K562 (cell line): ENCODE data around the gene ARAP1. TPM values are rescaled to one million over a fixed set of nuclear protein-coding genes. Genes with fewer than 3 reads are reported as not detected.
A peak's percentile ranks its signal among the peaks of the same experiment; 100 is the strongest.

Source experiments
- BRD9 ChIP-seq: fragments of 450-650 bp; IDR thresholded peaks from 2 replicates; pipeline ENCODE4 v1.6.1; 2018; ENCODE audit warnings: low read depth; ENCODE audit not compliant: partially characterized antibody
- CBFA2T2 ChIP-seq: fragments of 450-650 bp; conservative IDR thresholded peaks from 2 replicates; pipeline ENCODE4 v1.6.1; 2017; ENCODE audit warnings: mild to moderate bottlenecking
- NFXL1 ChIP-seq: fragments of 450-650 bp; formaldehyde crosslinking; IDR thresholded peaks from 2 replicates; pipeline ENCODE4 v1.4.0; 2021; ENCODE audit warnings: mild to moderate bottlenecking
- PHF20 ChIP-seq: fragments of 450-650 bp; IDR thresholded peaks from 2 replicates; pipeline ENCODE4 v1.6.1; 2018; ENCODE audit not compliant: partially characterized antibody
- PML ChIP-seq: IDR thresholded peaks from 2 replicates; pipeline ENCODE4 v1.6.1; 2012; ENCODE audit warnings: low read length, inconsistent platforms
- ZNF445 ChIP-seq: fragments of 250-450 bp; sonication (Bioruptor Pico); IDR thresholded peaks from 2 replicates; pipeline ENCODE4 v1.4.0; 2020; ENCODE audit warnings: low read depth, mild to moderate bottlenecking, moderate library complexity
- polyA plus RNA-seq, 8 experiments: library from polyadenylated mRNA; depleted of rRNA in 4 of 8; stranded (reverse) in 5 of 8; unstranded in 3 of 8; fragments of >200 nt; fragmentation: Nextera tagmentation in 2 of 8; fragmentation: Illumina TruSeq in 1 of 8; extraction: Ambion mirVana in 2 of 8; extraction: Trizol in 1 of 8; gene quantifications; 2 replicates each; pipeline versions ENCODE4 v1.2.1 to v1.2.3, GENCODE V29; 2011 to 2014; ENCODE audit warnings: inconsistent platforms in 1 of 8, missing spikeins in 1 of 8
- total RNA-seq, 7 experiments: library from RNA; depleted of rRNA in 6 of 7; stranded (reverse); fragments of >200 nt in 6 of 7; fragmentation: Illumina TruSeq in 2 of 7; extraction: Trizol in 2 of 7; gene quantifications; 2 replicates each; pipeline versions ENCODE4 v1.2.1 to v1.2.3, GENCODE V29; 2011 to 2021; ENCODE audit warnings: low replicate concordance in 1 of 7
- TF ChIP-seq, protein P1 (sequence below), 2 experiments: IDR thresholded peaks; 2 replicates each; pipeline ENCODE4 v1.6.1; 2012; ENCODE audit warnings: improper control_type of control experiment in 2 of 2, low read depth in 2 of 2, low read length in 2 of 2, borderline replicate concordance in 1 of 2
- TF ChIP-seq, protein P2 (sequence below): sonication (generic); formaldehyde crosslinking; IDR thresholded peaks from 2 replicates; pipeline ENCODE4 v1.4.0; 2020; ENCODE audit warnings: mild to moderate bottlenecking, missing genetic modification reagents
- TF ChIP-seq, protein P3 (sequence below): fragments of 250-450 bp; sonication (Bioruptor Pico); IDR thresholded peaks from 2 replicates; pipeline ENCODE4 v1.4.0; 2020
- TF ChIP-seq, protein P4 (sequence below): fragments of 200-800 bp; sonication (Bioruptor generic); IDR thresholded peaks from 2 replicates; pipeline ENCODE4 v1.6.1; 2017; ENCODE audit warnings: missing genetic modification characterization, missing compliant biosample characterization

ARAP1 gene
- total and polyA plus RNA-seq, 9 of the 15 experiments (the other 6 are each of a cell fraction or from before 2014, with no cell fraction given), result 0.23 to 67.0 (median 24.6) TPM

DNA sequence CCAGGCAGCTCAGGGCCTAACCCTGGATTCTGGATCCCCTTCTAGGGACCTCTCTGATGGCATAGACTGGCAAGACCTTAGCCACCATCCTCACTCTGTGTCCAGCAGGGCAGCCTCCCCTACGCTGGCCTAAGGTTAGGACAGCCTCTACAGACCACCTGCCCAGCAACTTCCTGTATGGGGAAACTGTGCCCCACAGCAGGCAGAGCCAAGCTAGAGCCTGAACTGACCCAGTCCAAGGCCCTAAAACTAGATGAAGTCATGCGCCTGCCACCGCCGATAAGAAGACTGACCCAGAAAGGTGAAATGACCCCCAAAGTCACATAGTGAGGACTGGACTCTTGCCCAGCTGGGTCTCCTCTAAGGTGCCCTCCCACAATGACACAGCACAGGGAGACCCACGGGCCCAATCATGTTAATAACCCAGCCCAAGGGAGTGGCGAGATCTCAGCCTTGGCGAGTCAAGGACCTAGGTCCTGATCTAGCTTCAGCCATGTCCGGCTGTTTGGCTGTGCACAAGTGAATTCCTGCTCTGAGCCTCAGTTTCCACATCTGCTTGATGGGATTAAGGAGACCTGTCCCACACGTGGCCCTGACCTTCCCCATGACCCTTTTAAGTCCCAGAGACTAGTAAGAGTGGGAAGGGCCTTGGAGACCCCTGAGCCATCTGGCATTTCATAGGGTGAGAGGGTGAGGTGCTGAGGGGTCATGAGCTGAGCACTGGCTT is 24.1 kb upstream of the ARAP1 start (continued):
- TF ChIP-seq BRD9 (peak; percentile 91), NFXL1 (CRISPR knock-in tag) (peak; percentile 79; the same call in 1 of the 2 replicates), PML (peak; percentile 65), PHF20 (no peak), CBFA2T2 (peak; percentile 85), ZNF445 (CRISPR knock-in tag) (0 out of 2 replicates have a peak, but pooled peaks have one; percentile 27)
- TF ChIP-seq, protein P1, sequence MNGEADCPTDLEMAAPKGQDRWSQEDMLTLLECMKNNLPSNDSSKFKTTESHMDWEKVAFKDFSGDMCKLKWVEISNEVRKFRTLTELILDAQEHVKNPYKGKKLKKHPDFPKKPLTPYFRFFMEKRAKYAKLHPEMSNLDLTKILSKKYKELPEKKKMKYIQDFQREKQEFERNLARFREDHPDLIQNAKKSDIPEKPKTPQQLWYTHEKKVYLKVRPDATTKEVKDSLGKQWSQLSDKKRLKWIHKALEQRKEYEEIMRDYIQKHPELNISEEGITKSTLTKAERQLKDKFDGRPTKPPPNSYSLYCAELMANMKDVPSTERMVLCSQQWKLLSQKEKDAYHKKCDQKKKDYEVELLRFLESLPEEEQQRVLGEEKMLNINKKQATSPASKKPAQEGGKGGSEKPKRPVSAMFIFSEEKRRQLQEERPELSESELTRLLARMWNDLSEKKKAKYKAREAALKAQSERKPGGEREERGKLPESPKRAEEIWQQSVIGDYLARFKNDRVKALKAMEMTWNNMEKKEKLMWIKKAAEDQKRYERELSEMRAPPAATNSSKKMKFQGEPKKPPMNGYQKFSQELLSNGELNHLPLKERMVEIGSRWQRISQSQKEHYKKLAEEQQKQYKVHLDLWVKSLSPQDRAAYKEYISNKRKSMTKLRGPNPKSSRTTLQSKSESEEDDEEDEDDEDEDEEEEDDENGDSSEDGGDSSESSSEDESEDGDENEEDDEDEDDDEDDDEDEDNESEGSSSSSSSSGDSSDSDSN (IDR thresholded peaks at IDR 0.05; ENCODE audit: borderline replicate concordance in 1 of 2, low read depth in 2 of 2, low read length in 2 of 2), result peak in 1 of 2 experiments; percentile 50; a peak in 1 of 4 replicates
- TF ChIP-seq, protein P2, sequence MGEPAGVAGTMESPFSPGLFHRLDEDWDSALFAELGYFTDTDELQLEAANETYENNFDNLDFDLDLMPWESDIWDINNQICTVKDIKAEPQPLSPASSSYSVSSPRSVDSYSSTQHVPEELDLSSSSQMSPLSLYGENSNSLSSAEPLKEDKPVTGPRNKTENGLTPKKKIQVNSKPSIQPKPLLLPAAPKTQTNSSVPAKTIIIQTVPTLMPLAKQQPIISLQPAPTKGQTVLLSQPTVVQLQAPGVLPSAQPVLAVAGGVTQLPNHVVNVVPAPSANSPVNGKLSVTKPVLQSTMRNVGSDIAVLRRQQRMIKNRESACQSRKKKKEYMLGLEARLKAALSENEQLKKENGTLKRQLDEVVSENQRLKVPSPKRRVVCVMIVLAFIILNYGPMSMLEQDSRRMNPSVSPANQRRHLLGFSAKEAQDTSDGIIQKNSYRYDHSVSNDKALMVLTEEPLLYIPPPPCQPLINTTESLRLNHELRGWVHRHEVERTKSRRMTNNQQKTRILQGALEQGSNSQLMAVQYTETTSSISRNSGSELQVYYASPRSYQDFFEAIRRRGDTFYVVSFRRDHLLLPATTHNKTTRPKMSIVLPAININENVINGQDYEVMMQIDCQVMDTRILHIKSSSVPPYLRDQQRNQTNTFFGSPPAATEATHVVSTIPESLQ, result no peak
- TF ChIP-seq, protein P3, sequence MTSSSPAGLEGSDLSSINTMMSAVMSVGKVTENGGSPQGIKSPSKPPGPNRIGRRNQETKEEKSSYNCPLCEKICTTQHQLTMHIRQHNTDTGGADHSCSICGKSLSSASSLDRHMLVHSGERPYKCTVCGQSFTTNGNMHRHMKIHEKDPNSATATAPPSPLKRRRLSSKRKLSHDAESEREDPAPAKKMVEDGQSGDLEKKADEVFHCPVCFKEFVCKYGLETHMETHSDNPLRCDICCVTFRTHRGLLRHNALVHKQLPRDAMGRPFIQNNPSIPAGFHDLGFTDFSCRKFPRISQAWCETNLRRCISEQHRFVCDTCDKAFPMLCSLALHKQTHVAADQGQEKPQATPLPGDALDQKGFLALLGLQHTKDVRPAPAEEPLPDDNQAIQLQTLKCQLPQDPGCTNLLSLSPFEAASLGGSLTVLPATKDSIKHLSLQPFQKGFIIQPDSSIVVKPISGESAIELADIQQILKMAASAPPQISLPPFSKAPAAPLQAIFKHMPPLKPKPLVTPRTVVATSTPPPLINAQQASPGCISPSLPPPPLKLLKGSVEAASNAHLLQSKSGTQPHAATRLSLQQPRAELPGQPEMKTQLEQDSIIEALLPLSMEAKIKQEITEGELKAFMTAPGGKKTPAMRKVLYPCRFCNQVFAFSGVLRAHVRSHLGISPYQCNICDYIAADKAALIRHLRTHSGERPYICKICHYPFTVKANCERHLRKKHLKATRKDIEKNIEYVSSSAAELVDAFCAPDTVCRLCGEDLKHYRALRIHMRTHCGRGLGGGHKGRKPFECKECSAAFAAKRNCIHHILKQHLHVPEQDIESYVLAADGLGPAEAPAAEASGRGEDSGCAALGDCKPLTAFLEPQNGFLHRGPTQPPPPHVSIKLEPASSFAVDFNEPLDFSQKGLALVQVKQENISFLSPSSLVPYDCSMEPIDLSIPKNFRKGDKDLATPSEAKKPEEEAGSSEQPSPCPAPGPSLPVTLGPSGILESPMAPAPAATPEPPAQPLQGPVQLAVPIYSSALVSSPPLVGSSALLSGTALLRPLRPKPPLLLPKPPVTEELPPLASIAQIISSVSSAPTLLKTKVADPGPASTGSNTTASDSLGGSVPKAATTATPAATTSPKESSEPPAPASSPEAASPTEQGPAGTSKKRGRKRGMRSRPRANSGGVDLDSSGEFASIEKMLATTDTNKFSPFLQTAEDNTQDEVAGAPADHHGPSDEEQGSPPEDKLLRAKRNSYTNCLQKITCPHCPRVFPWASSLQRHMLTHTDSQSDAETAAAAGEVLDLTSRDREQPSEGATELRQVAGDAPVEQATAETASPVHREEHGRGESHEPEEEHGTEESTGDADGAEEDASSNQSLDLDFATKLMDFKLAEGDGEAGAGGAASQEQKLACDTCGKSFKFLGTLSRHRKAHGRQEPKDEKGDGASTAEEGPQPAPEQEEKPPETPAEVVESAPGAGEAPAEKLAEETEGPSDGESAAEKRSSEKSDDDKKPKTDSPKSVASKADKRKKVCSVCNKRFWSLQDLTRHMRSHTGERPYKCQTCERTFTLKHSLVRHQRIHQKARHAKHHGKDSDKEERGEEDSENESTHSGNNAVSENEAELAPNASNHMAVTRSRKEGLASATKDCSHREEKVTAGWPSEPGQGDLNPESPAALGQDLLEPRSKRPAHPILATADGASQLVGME (CRISPR knock-in tag), result 0 out of 2 replicates have a peak, but pooled peaks have one; percentile 61
- TF ChIP-seq, protein P4, sequence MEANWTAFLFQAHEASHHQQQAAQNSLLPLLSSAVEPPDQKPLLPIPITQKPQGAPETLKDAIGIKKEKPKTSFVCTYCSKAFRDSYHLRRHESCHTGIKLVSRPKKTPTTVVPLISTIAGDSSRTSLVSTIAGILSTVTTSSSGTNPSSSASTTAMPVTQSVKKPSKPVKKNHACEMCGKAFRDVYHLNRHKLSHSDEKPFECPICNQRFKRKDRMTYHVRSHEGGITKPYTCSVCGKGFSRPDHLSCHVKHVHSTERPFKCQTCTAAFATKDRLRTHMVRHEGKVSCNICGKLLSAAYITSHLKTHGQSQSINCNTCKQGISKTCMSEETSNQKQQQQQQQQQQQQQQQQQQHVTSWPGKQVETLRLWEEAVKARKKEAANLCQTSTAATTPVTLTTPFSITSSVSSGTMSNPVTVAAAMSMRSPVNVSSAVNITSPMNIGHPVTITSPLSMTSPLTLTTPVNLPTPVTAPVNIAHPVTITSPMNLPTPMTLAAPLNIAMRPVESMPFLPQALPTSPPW, result peak; percentile 60
